GM12892 (cell line): ENCODE results near the gene UBB.

Source experiments
- DNase-seq: peaks from one replicate; pipeline ENCODE4 v3.0.0; 2011; ENCODE audit not compliant: insufficient read length
- FAIRE-seq: peaks from 2 replicates; lab custom pipeline; 2011; peaks lifted over from hg19 to GRCh38; lab: Jason Lieb, UNC
- POLR2A ChIP-seq: IDR thresholded peaks from 2 replicates; pipeline ENCODE4 v1.6.1; 2011; ENCODE audit warnings: low read depth, low read length, control low read depth
- POLR2AphosphoS5 ChIP-seq: IDR thresholded peaks from 2 replicates; pipeline ENCODE4 v1.6.1; 2011; ENCODE audit warnings: low read depth, low read length, control low read depth
- TAF1 ChIP-seq: IDR thresholded peaks from 2 replicates; pipeline ENCODE4 v1.6.1; 2011; ENCODE audit warnings: low read depth, mild to moderate bottlenecking, control low read depth, low read length, borderline replicate concordance

Gene UBB

DNA sequence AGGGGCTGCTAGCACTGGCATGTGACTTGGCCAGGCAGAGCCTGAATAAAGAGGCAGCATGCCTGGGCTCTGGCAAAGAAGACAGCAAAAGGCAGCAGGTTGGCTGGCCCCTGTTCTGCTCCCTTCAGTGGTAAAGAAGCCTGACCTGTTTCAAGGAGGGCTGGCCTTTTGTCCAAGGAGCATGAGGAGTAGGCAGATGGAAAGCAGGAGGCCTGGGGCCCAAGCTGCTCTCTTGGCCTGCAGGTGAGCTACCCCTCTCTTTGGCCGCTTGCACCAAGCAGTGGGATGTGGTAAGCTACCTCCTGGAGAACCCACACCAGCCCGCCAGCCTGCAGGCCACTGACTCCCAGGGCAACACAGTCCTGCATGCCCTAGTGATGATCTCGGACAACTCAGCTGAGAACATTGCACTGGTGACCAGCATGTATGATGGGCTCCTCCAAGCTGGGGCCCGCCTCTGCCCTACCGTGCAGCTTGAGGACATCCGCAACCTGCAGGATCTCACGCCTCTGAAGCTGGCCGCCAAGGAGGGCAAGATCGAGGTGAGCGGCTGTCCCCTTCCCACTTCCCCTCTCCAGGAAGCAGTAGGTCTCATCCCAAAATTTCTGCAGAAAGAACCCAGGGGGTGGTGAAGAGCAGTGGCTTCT, 42.5 kb downstream of the UBB start:
- no peak for FAIRE-seq
- TF ChIP-seq TAF1 = no peak
- no peak for TF ChIP-seq POLR2A
- no peak for TF ChIP-seq POLR2AphosphoS5
- no peak for DNase-seq

DNA sequence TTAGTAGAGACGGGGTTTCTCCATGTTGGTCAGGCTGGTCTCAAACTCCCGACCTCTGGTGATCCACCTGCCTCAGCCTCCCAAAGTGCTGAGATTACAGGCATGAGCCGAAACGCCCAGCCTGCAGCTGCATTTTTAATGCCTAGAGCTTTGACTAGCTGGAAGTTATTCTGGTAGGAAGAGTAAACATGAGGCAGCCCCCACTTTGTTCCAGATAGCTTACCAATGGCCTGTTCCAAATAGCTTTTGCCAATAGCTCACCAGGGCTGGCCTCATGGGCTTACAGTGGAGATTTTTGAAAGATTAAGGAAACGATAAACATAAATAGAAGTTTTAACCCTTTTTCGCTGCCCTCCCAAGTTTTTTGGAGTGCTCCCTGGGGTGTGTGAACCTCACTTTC, 44.3 kb downstream of the UBB start:
- DNase-seq = no peak
- no peak for FAIRE-seq
- TF ChIP-seq POLR2A = no peak
- no peak for TF ChIP-seq POLR2AphosphoS5
- no peak for TF ChIP-seq TAF1

- FAIRE-seq (no peak), DNase-seq (no peak)
- TF ChIP-seq POLR2AphosphoS5 (no peak), POLR2A (no peak), TAF1 (no peak)
These were observed 45.1 kb downstream of the UBB start for GRCh38 chr17:16425698-16426659.

DNA sequence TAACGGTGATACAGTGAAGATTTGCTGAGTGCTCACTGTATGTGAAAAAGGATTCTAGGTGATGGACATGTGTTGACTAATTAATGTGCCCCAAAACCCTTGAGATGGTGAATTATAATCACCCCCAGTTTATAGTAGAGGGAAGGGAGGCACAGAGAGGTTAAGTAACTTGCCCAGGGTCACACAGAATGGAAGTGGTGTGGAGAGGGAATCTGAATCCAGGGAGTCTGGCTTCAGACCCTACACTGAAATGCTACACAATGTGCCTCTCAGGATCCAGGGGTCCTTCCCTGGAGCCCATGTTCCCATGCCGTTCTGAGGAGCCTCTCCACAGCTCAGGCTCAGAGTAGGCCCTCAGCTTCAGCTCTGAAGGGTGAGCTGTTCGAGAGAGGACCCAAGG, 46.1 kb downstream of the UBB start:
- TF ChIP-seq TAF1 (no peak), POLR2A (no peak), POLR2AphosphoS5 (no peak)
- DNase-seq (no peak), FAIRE-seq (no peak)

- TF ChIP-seq POLR2A (no peak), POLR2AphosphoS5 (no peak), TAF1 (no peak)
- DNase-seq (peak; percentile 72), FAIRE-seq (peak; percentile 65)
These were observed 47.4 kb downstream of the UBB start for GRCh38 chr17:16428098-16428882.

- no peak for FAIRE-seq
- no peak for DNase-seq
- TF ChIP-seq POLR2AphosphoS5 (no peak), TAF1 (no peak), POLR2A (no peak)
These were observed 48.2 kb downstream of the UBB start for GRCh38 chr17:16429083-16429482.

DNA sequence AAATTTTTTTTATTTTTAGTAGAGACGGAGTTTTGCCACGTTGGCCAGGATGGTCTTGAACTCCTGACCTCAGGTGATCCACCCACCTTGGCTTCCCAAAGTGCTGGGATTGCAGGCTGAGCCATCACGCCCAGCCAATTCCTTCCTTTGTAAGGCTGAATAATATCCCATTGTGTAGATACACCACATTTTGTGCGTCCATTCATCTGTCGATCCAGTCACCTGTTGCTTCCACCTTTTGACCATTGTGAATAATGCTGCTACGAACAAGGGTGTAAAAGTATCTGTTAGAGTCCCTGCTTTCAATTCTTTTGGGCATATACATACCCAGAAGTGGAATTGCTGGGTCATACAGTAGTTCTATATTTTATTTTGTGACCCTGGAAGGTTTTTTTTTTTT, 49.8 kb downstream of the UBB start:
- FAIRE-seq (no peak), DNase-seq (no peak)
- TF ChIP-seq TAF1 = no peak

- TF ChIP-seq TAF1 (no peak), POLR2A (no peak), POLR2AphosphoS5 (no peak)
- DNase-seq (no peak), FAIRE-seq (no peak)
These were observed 51.1 kb downstream of the UBB start for GRCh38 chr17:16432017-16432416.
